ENCODE measurements around the gene EIF1AX. TPM values are rescaled to one million over a fixed set of nuclear protein-coding genes. Genes with fewer than 3 reads are reported as not detected.

EIF1AX gene
- 27.8 and 30.7 TPM in 2 replicates for total RNA-seq

GRCh38 chrX:20141281-20142220, at the start of gene EIF1AX:
Gene EIF1AX (minus strand): TSS chrX:20141838. CDS start chrX:20141640, 198 bp downstream.

GRCh38 chrX:20116577-20117240, 24.9 kb downstream of the EIF1AX start, which contains the start of gene MAP7D2:
Gene MAP7D2 (minus strand): TSS chrX:20116907. CDS start chrX:20116879, 28 bp downstream.

Other genes with a start within 250 kb of the EIF1AX start
- 2.1 and 2.5 TPM in 2 replicates for gene BCLAF3, start 150.8 kb downstream of the EIF1AX start, total RNA-seq
- 0.25 and 0.34 TPM in 2 replicates for gene MAP7D2, start 24.9 kb downstream of the EIF1AX start, total RNA-seq
- gene RPS6KA3, start 125.1 kb upstream of the EIF1AX start, total RNA-seq: 26.0 and 41.1 TPM in 2 replicates

All from cardiac ventricle fibroblast (primary cell).